ENCODE results near the gene PLA2G4B. TPM values are rescaled to one million over a fixed set of nuclear protein-coding genes. Genes with fewer than 3 reads are reported as not detected.

The PLA2G4B gene
- total RNA-seq, 2 experiments from 2014 or later, result 4.2 to 4.8 TPM

- no peaks in the 10 kb centered on the region for H3K36me3 Mint-ChIP-seq (ENCODE audit: low read depth)
- no peak for DNase-seq
- no peaks in the 10 kb centered on the region for H3K9me3 Mint-ChIP-seq
- peaks cover 3% of the 10 kb centered on the region for H3K27me3 Mint-ChIP-seq
- intact Hi-C loops (cut with micrococcal nuclease), result no loop called here
- no peak overlapping the region for H3K27ac Mint-ChIP-seq
- H3K4me1 Mint-ChIP-seq (ENCODE audit: low read depth), result peaks cover 18% of the 10 kb centered on the region
- no peak overlapping the region for H3K4me3 Mint-ChIP-seq
- ChIA-PET POLR2A (no interaction called here), CTCF (interaction anchor here (1.1 to 1.3 kb wide), 2 partner anchors 75 to 112 kb away, joined by 3 read pairs; partner anchors contain the start of gene MAPKBP1)
- ATAC-seq, result no peak
- no peak for TF ChIP-seq CTCF (IDR thresholded peaks at IDR 0.05)
Measured at GRCh38 chr15:41886741-41887140, 48.1 kb downstream of the PLA2G4B start.

GRCh38 chr15:41887161-41887560, 48.5 kb downstream of the PLA2G4B start:
- H3K4me1 Mint-ChIP-seq (ENCODE audit: low read depth), result peaks cover 18% of the 10 kb centered on the region
- no peaks in the 10 kb centered on the region for H3K9me3 Mint-ChIP-seq
- ChIA-PET POLR2A (no interaction called here), CTCF (interaction anchor here (1.1 to 1.3 kb wide), 3 partner anchors 16 to 113 kb away, joined by 3 to 4 read pairs (median 3); partner anchors contain the start of gene MAPKBP1)
- DNase-seq (no peak), ATAC-seq (no peak)
- no peak overlapping the region for H3K27ac Mint-ChIP-seq
- peaks cover 3% of the 10 kb centered on the region for H3K27me3 Mint-ChIP-seq
- intact Hi-C loops (cut with micrococcal nuclease), result no loop called here
- H3K4me3 Mint-ChIP-seq, result no peak overlapping the region
- H3K36me3 Mint-ChIP-seq (ENCODE audit: low read depth), result no peaks in the 10 kb centered on the region
- no peak for TF ChIP-seq CTCF (IDR thresholded peaks at IDR 0.05)

- DNase-seq (no peak), ATAC-seq (no peak)
- TF ChIP-seq CTCF (IDR thresholded peaks at IDR 0.05), result no peak
- ChIA-PET CTCF (interaction anchor here (1.3 kb wide), 1 partner anchor 16 kb away, joined by 4 read pairs; no protein-coding TSS in a partner anchor), POLR2A (no interaction called here)
- Mint-ChIP-seq H3K4me1 (ENCODE audit: low read depth) (peaks cover 21% of the 10 kb centered on the region), H3K27ac (peak overlapping the region; percentile 20), H3K36me3 (ENCODE audit: low read depth) (no peaks in the 10 kb centered on the region), H3K4me3 (no peak overlapping the region), H3K9me3 (no peaks in the 10 kb centered on the region), H3K27me3 (no peaks in the 10 kb centered on the region)
- intact Hi-C loops (cut with micrococcal nuclease), result no loop called here
Measured at GRCh38 chr15:41887893-41888292, 49.2 kb downstream of the PLA2G4B start.

- intact Hi-C loops (cut with micrococcal nuclease), result no loop called here
Measured at GRCh38 chr15:41888662-41889253, 50.1 kb downstream of the PLA2G4B start.

More at GRCh38 chr15:41888662-41889253, 50.1 kb downstream of the PLA2G4B start:
- POLR2A ChIA-PET, result no interaction called here
- H3K9me3 Mint-ChIP-seq, result no peaks in the 10 kb centered on the region
- no peaks in the 10 kb centered on the region for H3K36me3 Mint-ChIP-seq (ENCODE audit: low read depth)
- no peak for TF ChIP-seq CTCF (IDR thresholded peaks at IDR 0.05)
- no peaks in the 10 kb centered on the region for H3K27me3 Mint-ChIP-seq
- DNase-seq (peak; percentile 48), ATAC-seq (peak; percentile 58)
- no peak overlapping the region for H3K4me3 Mint-ChIP-seq
- CTCF ChIA-PET, result interaction anchor here (1.3 kb wide), 1 partner anchor 15 kb away, joined by 4 read pairs; no protein-coding TSS in a partner anchor
- peaks cover 24% of the 10 kb centered on the region for H3K4me1 Mint-ChIP-seq (ENCODE audit: low read depth)
- peak overlapping the region; percentile 80 for H3K27ac Mint-ChIP-seq

Measured in activated CD8-positive, alpha-beta T cell treated with anti-CD3 and anti-CD28 coated beads for 36 hours (primary cell).